OCI-LY7 (cell line): ENCODE data around the gene TEX14. TPM values are rescaled to one million over a fixed set of nuclear protein-coding genes. Genes with fewer than 3 reads are reported as not detected.

ENCODE experiments used
- BruUV-seq: library from RNA; stranded (reverse); fragments of 400-500 nt; replicated peaks from 2 replicates; lab custom pipeline; 2021; lab: Mats Ljungman, UMichigan
- CTCF ChIA-PET: fragments of 300-600 bp; sonication (Branson Sonifier 250); formaldehyde crosslinking; loops from one replicate; lab custom pipeline; 2022; ENCODE audit warnings: antibody characterized with exemption; ENCODE audit not compliant: unreplicated experiment; lab: Charles Lee
- POLR2A ChIA-PET: fragments of 300-600 bp; sonication (Branson Sonifier 250); formaldehyde crosslinking; loops from one replicate; lab custom pipeline; 2022; ENCODE audit warnings: antibody characterized with exemption; lab: Charles Lee
- DNase-seq: peaks from one replicate; pipeline ENCODE4 v3.0.0-alpha.2; 2015; ENCODE audit warnings: low spot score
- H2AFZ ChIP-seq: fragments of 200-600 bp; sonication (generic), shearing (Covaris generic); 2 replicates; pipeline ENCODE4 v1.6.1; 2014; ENCODE audit warnings: mild to moderate bottlenecking, antibody characterized with exemption, low read length, moderate library complexity
- H3K27ac ChIP-seq: fragments of 200-600 bp; sonication (generic); 2 replicates; pipeline ENCODE4 v1.5.1; 2014; ENCODE audit warnings: mixed run types, low read depth, mild to moderate bottlenecking, moderate library complexity, low read length, inconsistent platforms; ENCODE audit not compliant: poor library complexity, severe bottlenecking
- H3K36me3 ChIP-seq: fragments of 200-600 bp; sonication (generic); 2 replicates; pipeline ENCODE4 v1.6.1; 2014; ENCODE audit warnings: mild to moderate bottlenecking, antibody characterized with exemption, low read length, moderate library complexity, mixed read lengths; ENCODE audit not compliant: insufficient read depth
- H3K4me1 ChIP-seq: fragments of 200-600 bp; sonication (generic); 2 replicates; pipeline ENCODE4 v1.5.1; 2014; ENCODE audit warnings: mild to moderate bottlenecking, low read length; ENCODE audit not compliant: insufficient read depth, poor library complexity, severe bottlenecking
- H3K4me2 ChIP-seq: fragments of 200-600 bp; sonication (generic); 2 replicates; pipeline ENCODE4 v1.6.1; 2014; ENCODE audit warnings: mild to moderate bottlenecking, low read length
- H3K4me3 ChIP-seq: fragments of 200-600 bp; sonication (generic); 2 replicates; pipeline ENCODE4 v1.5.1; 2014; ENCODE audit warnings: mild to moderate bottlenecking, low read depth, low read length; ENCODE audit not compliant: poor library complexity, severe bottlenecking
- H3K79me2 ChIP-seq: fragments of 200-600 bp; sonication (generic); 2 replicates; pipeline ENCODE4 v1.6.1; 2016; ENCODE audit warnings: low read depth, mild to moderate bottlenecking, low read length, moderate library complexity, mixed read lengths; ENCODE audit not compliant: insufficient read depth
- H3K9me2 ChIP-seq: fragments of 200-600 bp; sonication (generic); 2 replicates; pipeline ENCODE4 v1.6.1; 2016; ENCODE audit warnings: mild to moderate bottlenecking, low read length, mixed read lengths; ENCODE audit not compliant: insufficient read depth
- H3K9me3 ChIP-seq: fragments of 200-600 bp; sonication (generic); 2 replicates; pipeline ENCODE4 v1.6.1; 2014; ENCODE audit warnings: mild to moderate bottlenecking, mixed run types, low read length, mixed read lengths
- H4K20me1 ChIP-seq: fragments of 200-600 bp; sonication (generic); 2 replicates; pipeline ENCODE4 v1.6.1; 2014; ENCODE audit warnings: mild to moderate bottlenecking, antibody characterized with exemption, low read length, moderate library complexity, mixed read lengths; ENCODE audit not compliant: insufficient read depth
- CTCF ChIP-seq: fragments of 200-600 bp; sonication (generic); conservative IDR thresholded peaks from 2 replicates; pipeline ENCODE4 v1.5.1; 2014; ENCODE audit warnings: mild to moderate bottlenecking, antibody characterized with exemption, low read length, moderate library complexity, mixed read lengths
- EZH2phosphoT487 ChIP-seq: fragments of 200-600 bp; sonication (generic); IDR thresholded peaks from 2 replicates; pipeline ENCODE4 v1.6.1; 2018; ENCODE audit warnings: low read depth, borderline replicate concordance, mild to moderate bottlenecking, mixed run types, antibody characterized with exemption, low read length, moderate library complexity, mixed read lengths
- intact Hi-C: fragments of 100-400 bp; cut with micrococcal nuclease; formaldehyde crosslinking; loops from one replicate; pipeline ENCODE4 v1.10.0; 2022; ENCODE audit not compliant: unreplicated experiment
- total RNA-seq, 2 experiments: library from RNA; depleted of rRNA in 1 of 2; stranded (reverse); fragments of >200 nt in 1 of 2; shearing (Covaris generic) in 1 of 2; gene quantifications; 2 replicates each; pipeline ENCODE4 v1.2.3, GENCODE V29; 2014 to 2022

Gene TEX14
- total RNA-seq, 2 experiments from 2014 or later = 0.69 to 2.3 TPM

- ChIA-PET CTCF (no interaction called here), POLR2A (no interaction called here)
- no peak overlapping the region for H3K4me3 ChIP-seq
- no peaks in the 10 kb centered on the region for H3K4me1 ChIP-seq
- no peak overlapping the region for H2AFZ ChIP-seq
- no peaks in the 10 kb centered on the region for H3K36me3 ChIP-seq
- BruUV-seq = no TSS peak
- H3K9me3 ChIP-seq = no peaks in the 10 kb centered on the region
- H3K79me2 ChIP-seq = no peaks in the 10 kb centered on the region
- no peaks in the 10 kb centered on the region for H4K20me1 ChIP-seq
- intact Hi-C loops = no loop called here
- no peak overlapping the region for H3K4me2 ChIP-seq
- H3K27ac ChIP-seq = no peak overlapping the region
- no peaks in the 10 kb centered on the region for H3K9me2 ChIP-seq
- DNase-seq = no peak
- TF ChIP-seq CTCF = no peak
- TF ChIP-seq EZH2phosphoT487 = no peak
Observed at GRCh38 chr17:58668598-58668935, 23.3 kb downstream of the TEX14 start.

GRCh38 chr17:58667934-58668597 lies 23.8 kb downstream of the TEX14 start:
- no peak for TF ChIP-seq CTCF
- TF ChIP-seq EZH2phosphoT487 = no peak
- Histone ChIP-seq H3K9me3 (no peaks in the 10 kb centered on the region), H3K27ac (no peak overlapping the region), H3K79me2 (no peaks in the 10 kb centered on the region), H2AFZ (no peak overlapping the region), H3K36me3 (no peaks in the 10 kb centered on the region), H3K4me1 (no peaks in the 10 kb centered on the region), H3K4me3 (no peak overlapping the region), H4K20me1 (no peaks in the 10 kb centered on the region), H3K9me2 (no peaks in the 10 kb centered on the region), H3K4me2 (no peak overlapping the region)
- CTCF ChIA-PET = no interaction called here
- no peak for DNase-seq
- POLR2A ChIA-PET = interaction anchor here (0.6 to 1.6 kb wide), 2 partner anchors 36 to 48 kb away, joined by 4 read pairs; no protein-coding TSS in a partner anchor
- no TSS peak for BruUV-seq
- intact Hi-C loops = no loop called here

GRCh38 chr17:58666858-58667267 lies 25.0 kb downstream of the TEX14 start:
- H3K79me2 ChIP-seq = no peaks in the 10 kb centered on the region
- no peaks in the 10 kb centered on the region for H3K9me2 ChIP-seq
- no peaks in the 10 kb centered on the region for H3K9me3 ChIP-seq
- POLR2A ChIA-PET = interaction anchor here (1.6 kb wide), 1 partner anchor 35 kb away, joined by 4 read pairs; no protein-coding TSS in a partner anchor
- no peak for DNase-seq
- no peak overlapping the region for H3K27ac ChIP-seq
- intact Hi-C loops = no loop called here
- H3K4me1 ChIP-seq = no peaks in the 10 kb centered on the region
- H3K4me2 ChIP-seq = no peak overlapping the region
- H2AFZ ChIP-seq = no peak overlapping the region
- H4K20me1 ChIP-seq = no peaks in the 10 kb centered on the region
- no peaks in the 10 kb centered on the region for H3K36me3 ChIP-seq
- CTCF ChIA-PET = no interaction called here
- no TSS peak for BruUV-seq
- no peak overlapping the region for H3K4me3 ChIP-seq
- no peak for TF ChIP-seq CTCF
- TF ChIP-seq EZH2phosphoT487 = no peak
